GM19438 (cell line): ENCODE results near the gene KHK.
"Not testable (repeated sequence)": the region's sequence is repeated elsewhere in the genome, so short reads cannot be mapped to it uniquely, and the experiment has no call there.

ENCODE experiments used
- ATAC-seq: cut with Tn5 transposase; IDR thresholded peaks from one replicate; pipeline ENCODE4 v1.9.1; 2021; ENCODE audit warnings: low read depth; ENCODE audit not compliant: unreplicated experiment

KHK gene

GRCh38 chr2:27095427-27095744 is 8.8 kb downstream of the KHK start:
- no peak for ATAC-seq

GRCh38 chr2:27095745-27096651 is 9.4 kb downstream of the KHK start:
- no peak for ATAC-seq

DNA sequence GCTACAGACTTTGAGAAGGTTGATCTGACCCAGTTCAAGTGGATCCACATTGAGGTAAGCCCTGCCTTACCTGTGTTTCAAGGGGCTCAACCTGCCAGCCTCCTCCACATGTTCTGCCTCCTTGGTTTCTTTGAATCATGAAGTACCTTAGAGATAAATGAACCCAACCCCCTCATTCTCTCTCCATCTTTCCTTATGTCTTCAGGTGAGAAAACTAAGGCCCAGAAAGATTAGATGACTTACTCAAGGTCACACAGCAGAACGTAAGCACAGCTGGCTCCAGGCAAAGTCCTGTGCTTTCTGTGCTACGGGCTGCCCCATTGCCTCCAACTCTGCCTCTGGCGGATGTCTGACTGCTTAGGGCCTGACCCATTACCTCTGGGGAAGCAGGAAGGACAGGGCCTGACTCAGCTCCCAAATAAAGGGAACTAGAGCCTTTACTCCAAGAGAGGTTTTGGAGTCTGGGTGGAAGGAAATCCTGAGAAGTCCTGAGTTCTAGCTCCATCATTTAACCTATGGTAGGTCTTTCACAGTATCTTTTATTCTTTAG is 10.3 kb downstream of the KHK start:
- ATAC-seq: no peak

DNA sequence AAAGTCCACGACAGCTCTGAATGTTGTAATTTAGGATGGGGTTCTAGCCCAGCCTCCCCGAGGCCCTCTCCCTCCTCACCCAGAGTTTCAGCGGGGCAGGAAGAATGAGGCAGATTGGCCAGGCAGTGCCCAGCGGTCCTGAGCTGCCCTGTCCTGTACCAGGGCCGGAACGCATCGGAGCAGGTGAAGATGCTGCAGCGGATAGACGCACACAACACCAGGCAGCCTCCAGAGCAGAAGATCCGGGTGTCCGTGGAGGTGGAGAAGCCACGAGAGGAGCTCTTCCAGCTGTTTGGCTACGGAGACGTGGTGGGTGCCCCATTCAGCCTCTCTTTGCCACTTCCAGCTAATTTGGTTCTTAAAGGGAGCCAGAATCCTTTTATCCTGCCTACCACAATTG is 10.8 kb downstream of the KHK start:
- no peak for ATAC-seq

DNA sequence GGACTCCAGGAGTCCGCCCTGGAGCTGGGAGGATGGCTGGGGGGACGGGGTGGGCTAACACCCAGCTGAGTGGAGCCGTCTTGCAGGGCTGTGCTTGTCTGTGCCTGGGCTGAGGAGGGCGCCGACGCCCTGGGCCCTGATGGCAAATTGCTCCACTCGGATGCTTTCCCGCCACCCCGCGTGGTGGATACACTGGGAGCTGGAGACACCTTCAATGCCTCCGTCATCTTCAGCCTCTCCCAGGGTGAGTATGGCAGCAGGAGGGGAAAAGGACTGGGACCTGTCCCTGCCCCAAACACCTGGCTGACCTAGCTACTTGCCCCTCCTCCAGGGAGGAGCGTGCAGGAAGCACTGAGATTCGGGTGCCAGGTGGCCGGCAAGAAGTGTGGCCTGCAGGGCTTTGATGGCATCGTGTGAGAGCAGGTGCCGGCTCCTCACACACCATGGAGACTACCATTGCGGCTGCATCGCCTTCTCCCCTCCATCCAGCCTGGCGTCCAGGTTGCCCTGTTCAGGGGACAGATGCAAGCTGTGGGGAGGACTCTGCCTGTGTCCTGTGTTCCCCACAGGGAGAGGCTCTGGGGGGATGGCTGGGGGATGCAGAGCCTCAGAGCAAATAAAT is 12.9 kb downstream of the KHK start:
- no peak for ATAC-seq

DNA sequence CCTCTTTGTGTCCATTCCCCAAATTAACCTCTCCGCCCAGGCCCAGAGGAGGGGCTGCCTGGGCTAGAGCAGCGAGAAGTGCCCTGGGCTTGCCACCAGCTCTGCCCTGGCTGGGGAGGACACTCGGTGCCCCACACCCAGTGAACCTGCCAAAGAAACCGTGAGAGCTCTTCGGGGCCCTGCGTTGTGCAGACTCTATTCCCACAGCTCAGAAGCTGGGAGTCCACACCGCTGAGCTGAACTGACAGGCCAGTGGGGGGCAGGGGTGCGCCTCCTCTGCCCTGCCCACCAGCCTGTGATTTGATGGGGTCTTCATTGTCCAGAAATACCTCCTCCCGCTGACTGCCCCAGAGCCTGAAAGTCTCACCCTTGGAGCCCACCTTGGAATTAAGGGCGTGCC is 13.5 kb downstream of the KHK start:
- ATAC-seq: no peak

DNA sequence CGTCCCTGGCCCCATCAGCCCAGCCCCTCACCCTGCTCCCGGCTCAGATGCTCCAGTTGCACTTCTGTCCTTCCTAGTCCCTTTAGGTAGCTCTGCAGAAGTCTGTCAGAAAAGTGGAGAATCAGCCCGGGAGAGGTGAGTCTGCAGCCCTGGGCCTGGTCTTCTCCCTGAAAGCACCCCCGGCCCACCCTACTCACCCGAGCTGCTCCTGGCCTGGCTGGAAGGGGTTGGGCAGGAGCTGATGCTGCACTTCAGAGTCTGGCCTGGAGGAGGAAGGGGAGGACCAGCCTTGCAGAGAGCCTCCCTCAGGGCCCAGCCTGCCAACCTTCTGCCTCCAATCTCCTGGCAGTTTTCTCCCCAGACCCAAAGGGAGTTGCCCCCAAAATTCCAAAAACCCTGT is 15.8 kb downstream of the KHK start:
- ATAC-seq: no peak

DNA sequence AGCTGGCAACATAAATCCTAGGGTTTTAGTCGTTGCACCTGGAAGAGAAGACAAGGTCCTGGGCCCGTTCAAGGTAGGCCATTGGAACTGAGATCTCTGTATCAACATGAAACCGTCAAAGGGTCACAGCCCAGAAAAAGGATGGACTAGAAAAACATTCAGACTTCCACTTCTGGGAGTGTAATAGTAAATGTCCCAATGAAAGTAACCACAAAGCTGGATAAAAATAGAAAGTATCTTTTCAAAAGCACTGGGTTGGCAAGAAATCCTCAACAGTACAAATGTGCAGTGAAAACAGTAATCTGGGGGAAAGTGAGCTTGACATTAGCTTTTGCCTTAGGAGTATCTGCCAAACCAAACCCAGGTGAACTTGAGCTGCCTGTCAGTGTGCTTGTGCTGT is 19.4 kb downstream of the KHK start:
- no peak for ATAC-seq

- no peak for ATAC-seq
These were observed 21.6 kb downstream of the KHK start for GRCh38 chr2:27108221-27108620.

DNA sequence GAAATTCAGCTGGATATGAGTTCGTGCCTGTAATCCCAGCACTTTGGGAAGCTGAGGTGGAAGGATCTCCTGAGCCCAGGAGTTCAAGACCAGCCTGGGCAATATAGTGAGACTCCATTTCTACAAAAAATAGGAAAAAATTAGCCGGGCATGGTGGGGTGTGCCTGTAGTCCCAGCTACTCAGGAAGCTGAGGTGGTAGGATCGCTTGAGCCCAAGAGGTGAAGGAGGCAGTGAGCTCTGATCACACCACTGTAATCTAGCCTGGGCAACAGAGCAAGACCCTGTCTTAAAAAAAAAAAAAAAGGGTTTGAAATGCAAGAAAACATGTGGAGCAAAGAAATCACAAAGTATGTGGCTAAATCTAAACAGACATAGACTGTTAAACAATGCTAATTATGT is 22.5 kb downstream of the KHK start:
- no peak for ATAC-seq

GRCh38 chr2:27110603-27111352 is 24.2 kb downstream of the KHK start:
- ATAC-seq: not testable (repeated sequence)

DNA sequence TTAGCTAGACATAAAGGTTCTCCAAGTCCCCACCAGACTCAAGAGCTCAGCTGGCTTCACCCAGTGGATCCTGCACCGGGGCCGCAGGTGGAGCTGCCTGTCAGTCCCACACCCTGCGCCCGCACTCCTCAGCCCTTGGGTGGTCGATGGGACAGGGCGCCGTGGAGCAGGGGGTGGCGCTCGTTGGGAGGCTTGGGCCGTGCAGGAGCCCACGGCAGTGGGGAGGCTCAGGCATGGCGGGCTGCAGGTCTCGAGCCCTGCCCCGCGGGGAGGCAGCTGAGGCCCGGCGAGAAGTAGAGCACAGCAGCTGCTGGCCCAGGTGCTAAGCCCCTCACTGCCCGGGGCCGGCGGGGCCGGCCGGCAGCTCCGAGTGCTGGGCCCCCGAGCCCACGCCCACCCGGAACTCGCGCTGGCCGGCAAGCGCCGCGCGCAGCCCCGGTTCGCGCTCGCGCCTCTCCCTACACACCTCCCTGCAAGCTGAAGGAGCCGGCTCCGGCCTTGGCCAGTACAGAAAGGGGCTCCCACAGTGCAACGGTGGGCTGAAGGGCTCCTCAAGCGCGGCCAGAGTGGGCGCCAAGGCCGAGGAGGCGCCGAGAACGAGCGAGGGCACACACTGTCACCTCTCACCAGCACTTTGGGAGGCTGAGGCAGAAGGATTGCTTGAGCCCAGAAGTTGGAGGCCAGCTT is 25.0 kb downstream of the KHK start:
- ATAC-seq: not testable (repeated sequence)

- ATAC-seq: no peak
These were observed 28.9 kb downstream of the KHK start for GRCh38 chr2:27115519-27115918.

DNA sequence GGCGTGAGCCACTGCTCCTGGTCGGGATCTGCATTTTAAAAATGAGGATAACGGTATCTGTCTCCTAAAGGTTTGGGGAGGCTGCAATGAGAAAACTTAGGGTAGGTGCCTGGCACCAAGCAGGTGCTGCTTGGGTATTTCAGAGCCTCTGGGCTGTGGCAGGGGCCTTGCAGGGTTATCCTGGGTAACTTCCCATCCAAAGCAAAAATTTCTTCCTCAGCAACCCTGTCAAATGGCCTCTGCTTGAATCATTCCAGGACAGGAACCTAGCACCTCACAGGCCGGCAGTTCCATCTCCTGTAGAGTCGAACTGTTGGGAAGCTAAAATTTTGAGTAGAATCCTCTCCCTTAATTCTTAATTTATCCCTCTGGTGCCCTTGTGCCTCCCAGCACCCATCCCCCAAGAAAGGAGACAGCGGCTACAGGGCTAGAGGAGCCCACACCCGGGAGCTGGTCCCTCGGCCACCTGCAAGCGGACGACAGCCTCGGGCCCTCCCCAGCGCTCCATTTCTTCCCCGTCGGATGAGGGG is 31.5 kb downstream of the KHK start:
- no peak for ATAC-seq

DNA sequence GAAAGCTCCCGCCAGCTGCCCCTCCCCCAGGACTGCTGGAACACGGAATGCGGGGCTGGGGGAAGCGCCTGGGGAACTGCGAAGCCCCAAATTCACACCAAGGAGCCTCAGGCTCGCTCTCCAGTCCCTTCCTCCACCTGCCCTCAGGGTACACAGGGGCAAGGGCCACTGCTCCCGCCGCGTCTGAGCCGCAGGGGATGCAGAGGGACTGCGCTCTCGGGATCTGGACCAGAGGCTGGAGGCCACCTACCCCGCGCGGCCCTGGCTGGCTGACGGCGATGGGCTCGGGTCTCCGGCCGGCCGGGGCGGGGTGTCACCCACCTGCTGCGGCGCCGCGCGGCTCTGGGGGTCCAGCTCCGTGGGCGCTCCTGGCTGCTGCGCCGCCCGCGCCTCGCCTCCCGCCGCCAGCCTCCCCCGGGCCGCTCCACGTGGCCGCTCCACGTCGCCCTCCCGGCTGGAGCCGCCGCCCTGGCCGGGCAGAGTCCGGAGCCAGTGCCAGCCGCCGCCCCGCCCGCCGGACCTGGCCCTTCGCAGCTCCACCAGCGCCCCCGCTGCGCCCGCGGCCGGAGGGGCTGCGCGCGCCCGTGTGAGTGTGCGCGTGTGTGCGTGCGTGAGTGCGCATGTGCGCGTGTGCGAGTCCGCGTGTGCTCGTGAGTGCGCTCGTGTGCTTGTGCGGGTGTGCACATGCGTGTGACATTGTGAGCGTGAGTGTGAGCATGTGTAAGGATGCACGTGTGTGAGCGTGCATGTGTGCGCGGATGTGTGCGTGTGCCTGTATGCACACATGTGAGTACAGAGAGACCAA is 32.2 kb downstream of the KHK start, which contains the start of gene CGREF1:
CGREF1 (minus strand) TSS at position 604 of the 805 bp plus-strand sequence. CDS start 14,762 bp downstream, outside the sequence.
- no peak for ATAC-seq

GRCh38 chr2:27119330-27119670 is 32.7 kb downstream of the KHK start:
- ATAC-seq: not testable (repeated sequence)

DNA sequence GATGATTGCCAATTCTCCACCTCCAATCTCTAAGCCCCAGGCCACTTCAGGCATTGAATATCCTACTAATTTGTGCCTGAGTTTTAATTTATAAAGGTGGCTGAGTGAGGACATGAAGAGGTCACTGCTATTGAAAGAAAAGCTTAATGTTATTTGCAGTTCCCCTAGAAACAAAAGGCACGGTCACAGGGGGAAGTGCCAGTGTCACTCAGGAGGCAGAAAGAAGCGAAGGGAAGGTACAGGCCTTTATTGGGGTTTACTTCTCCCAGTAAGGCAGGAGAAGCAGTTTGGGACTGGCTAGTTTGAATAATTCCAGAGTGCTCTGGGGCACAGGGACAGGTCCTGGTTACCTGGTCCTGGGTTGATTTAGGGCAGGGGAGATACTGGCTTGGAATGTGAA is 35.3 kb downstream of the KHK start:
- ATAC-seq: no peak

- ATAC-seq: no peak
These were observed 36.2 kb downstream of the KHK start for GRCh38 chr2:27122791-27123190.

DNA sequence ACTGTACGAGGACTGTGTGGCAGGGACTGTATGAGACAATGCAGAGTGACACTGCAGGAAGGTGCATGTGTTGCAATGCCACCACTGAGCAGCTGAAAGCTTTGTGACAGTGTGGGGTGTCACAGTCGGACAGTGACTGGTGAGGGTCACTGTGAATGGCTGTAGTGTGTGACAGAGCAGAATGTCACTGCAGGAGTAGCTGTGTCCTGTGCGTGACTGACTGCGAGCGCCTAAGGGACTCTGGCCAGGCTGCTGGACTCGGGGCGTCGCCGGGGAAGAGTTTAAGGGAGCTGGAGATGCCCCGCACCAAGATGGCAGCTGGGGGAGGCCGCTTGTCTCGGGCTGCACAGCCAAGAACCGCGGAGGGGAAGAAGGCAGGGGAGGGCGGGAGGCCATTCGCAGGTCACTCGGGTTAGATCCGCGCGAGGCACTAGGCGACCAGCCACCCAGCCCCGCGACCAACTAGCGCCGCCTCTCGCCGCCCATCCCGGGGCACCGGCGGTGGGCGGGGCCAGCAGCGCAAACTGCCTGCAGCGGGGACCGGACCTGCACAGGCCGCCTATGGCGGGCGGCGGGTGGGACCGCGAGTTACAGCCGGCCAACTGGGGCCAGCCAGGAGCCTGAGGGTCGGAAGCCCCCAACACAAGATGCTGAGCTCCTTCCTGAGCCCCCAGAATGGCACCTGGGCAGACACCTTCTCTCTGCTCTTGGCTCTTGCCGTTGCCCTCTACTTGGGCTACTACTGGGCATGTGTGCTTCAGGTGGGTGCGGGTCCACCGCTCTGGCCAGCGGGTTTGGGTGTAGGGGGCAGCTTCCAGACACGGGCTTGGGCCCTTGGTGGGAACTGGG is 37.0 kb downstream of the KHK start, which contains the start of gene ABHD1:
ABHD1 (plus strand) TSS at position 514 of the 849 bp plus-strand sequence; CDS start at position 648, 134 bp downstream.
- ATAC-seq: no peak
